Measurements from ENCODE around the gene PDGFD.

Gene PDGFD

DNA sequence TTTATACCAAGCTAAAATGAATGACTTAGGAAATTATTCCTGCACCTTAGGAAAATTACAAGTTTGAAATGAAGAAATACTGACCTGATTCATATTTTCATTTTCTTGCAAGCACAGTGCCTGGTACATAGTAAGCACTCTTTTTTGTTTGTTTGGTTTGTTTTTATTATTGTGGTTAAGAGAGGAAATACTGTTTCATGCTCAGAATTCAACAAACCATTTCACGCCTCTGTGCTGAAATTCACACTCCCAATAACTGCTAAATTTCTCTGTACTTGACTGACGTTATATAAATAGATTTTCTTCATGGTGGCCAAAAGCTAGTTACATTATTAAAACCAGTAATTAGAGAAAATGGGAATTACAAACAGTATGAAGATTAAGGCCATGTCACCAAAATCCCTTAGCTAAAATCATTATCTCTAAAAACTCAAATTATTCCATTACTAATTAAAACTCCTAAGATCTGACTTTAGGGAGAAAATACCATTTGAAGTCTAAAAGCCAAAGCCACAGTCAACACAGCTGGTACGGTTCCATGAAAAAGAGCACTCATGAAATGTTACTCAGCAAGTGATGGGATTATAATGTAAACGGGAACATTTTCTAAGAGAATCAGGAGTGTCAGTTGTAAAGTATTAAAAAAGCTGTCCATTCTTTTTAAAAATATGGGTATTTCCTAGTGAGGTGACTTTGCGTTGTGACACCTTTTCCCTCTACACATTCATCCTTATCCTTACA is 205.3 kb downstream of the PDGFD start:
- DNase-seq (ENCODE audit: low spot score): no peak

GRCh38 chr11:103953797-103954486 is 210.0 kb downstream of the PDGFD start:
- DNase-seq (ENCODE audit: low spot score): no peak

DNA sequence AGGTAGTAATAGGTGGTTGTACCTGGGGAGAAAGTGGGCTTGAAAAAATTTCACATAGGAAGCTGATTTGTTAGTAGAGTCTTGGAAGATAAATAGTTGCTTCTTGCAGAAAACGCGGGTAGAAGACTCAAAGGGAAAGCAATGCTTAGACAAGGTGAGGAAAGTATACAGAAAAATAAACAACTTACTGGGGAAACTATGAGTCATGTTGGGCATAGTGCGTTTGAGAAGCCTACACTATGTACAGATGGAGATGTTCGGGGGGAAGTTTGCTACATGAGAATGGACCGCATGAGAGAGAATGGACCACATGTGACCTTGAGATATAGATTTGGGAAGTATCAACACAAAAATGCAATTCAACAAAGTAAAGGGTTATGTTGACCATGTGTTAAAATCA is 214.2 kb downstream of the PDGFD start:
- DNase-seq (ENCODE audit: low spot score): no peak

DNA sequence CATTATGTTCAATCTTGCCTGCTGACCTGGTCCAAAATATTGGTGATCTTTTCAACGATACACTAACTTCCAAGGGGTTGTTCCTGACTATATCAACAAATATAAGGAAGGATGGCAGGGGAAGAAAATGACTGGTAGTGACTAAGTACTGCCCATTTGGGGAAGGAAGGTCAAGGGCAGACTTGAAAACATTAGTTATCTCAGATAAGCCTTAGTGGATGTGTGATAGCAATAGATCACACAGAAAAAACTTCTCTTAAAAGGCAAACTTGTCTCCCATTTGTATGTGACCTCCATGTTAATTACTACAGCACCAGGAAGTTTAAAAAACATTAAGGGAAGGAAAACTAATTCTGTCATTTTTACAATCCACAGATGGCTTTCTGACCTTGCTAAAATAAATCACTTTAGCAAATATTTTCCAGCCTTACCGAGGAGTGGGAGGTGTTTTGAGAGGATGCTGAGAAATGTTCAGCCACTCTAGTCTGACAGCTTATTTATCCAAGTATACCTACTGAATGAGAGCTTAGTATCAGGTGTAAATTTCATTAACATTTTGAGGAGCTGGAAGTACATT is 215.7 kb downstream of the PDGFD start:
- no peak for DNase-seq (ENCODE audit: low spot score)

DNA sequence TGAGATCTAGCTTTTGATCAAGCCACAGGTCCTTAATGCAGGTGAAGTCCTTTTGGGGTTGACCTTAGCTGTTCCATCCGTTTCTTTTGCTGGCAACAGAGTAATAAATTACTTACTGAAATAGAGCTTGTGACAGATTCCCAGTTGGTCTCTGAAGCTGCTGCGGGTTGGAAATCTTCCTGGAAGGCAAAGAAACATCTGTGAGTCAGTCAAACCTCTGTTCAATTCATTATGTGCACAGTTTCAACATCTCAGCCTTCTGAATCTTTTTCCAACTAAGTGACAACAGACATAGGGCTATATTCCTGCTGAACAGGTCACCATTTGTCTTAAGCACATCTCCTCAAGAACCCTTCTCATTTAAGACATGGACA is 216.4 kb downstream of the PDGFD start:
- no peak for DNase-seq (ENCODE audit: low spot score)

- no peak for DNase-seq (ENCODE audit: low spot score)
These were observed 217.0 kb downstream of the PDGFD start for GRCh38 chr11:103946793-103947545.

- DNase-seq (ENCODE audit: low spot score): no peak
These were observed 219.6 kb downstream of the PDGFD start for GRCh38 chr11:103944251-103944940.

DNA sequence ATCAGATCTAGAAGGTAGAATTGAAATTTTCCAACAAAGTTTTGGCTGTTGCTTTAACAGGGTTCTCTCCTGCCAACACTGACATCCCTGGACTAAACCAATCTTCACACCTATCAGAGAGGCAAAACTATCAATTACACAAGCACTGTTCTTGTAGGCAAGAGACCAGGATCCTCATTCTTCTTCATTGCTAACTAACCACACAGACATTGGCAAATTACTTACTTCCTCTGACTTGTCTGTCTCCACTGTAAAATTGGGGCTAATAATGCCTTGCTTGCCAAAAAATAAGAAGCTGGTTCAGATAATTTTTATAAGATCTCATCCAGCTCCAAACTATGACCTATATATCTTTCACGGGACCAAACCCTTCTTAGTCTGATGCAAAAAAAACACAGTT is 221.3 kb downstream of the PDGFD start:
- DNase-seq (ENCODE audit: low spot score): no peak

GRCh38 chr11:103940551-103940950 is 223.4 kb downstream of the PDGFD start:
- DNase-seq (ENCODE audit: low spot score): no peak

GRCh38 chr11:103939694-103940093 is 224.3 kb downstream of the PDGFD start:
- no peak for DNase-seq (ENCODE audit: low spot score)

DNA sequence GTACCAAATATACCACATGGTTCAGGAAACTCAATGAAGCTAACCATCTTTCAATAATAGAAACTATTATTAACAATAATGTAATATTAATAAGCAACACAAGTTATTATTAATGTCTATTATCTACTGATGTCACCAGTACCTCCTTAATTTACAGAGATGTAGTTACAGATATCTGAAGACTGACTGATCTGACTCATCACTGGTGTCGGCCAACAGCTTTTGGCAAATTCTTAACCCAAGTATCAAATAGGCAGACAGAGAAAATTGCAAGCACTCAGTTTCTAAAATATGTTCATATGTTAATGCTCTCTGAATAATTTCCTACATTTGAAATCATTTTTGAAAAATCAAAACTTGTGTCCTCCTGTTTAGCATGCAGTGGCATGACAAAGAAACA is 227.9 kb downstream of the PDGFD start:
- no peak for DNase-seq (ENCODE audit: low spot score)

DNA sequence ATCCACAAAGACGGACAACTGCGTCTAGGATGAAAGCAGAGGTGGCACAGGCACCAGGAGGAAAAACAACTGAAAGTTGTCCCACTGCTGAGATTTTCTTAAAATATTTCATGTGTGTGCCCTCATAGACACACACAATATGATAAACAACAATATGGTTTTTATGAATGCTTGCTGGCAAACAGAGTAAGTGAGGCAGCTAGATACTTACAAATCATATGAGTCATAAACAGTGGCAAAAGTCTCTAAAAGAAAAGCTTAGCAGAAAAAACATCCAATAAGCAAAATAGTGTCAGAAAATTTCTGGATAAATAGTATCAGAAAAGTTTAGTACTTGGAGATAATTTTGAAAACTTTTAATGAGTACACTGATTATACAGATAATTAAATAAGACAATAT is 228.7 kb downstream of the PDGFD start:
- DNase-seq (ENCODE audit: low spot score): no peak

DNA sequence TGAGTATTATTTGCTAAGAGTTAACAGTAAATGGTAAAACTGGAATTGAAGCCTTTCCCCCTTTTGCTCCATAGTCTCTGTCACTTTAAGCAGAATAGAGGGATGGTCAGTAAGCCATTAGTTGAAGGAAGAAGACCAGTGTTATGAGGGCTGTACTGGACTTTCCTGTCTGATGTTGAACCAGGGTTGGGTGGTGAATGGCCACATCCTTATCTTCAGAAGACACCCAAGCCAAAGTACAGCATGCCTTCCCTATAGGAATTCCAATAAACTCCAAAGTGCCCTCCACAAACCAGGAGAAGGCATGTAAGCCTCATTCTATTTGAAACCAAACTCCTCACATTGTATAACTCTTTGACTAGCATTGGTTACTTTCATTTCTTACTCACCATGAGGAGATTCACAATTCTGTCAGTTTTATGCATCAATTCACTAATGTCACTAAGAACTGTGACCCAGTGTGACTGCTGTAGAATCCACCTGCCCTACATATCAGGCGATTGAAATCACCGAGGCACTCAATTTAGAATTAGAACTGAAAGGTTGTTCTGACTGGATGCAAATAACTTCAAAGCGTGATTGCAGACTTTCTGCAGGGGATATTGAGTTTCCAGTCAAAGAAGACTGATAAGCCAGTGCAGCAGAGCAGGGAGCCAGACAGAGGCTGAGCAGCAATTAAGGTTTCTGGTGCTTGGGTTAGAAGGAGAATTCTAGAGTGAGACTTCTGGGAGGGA is 234.6 kb downstream of the PDGFD start:
- no peak for DNase-seq (ENCODE audit: low spot score)

GRCh38 chr11:103928802-103929161 is 235.2 kb downstream of the PDGFD start:
- no peak for DNase-seq (ENCODE audit: low spot score)

GRCh38 chr11:103928040-103928801 is 235.7 kb downstream of the PDGFD start:
- DNase-seq (ENCODE audit: low spot score): no peak

DNA sequence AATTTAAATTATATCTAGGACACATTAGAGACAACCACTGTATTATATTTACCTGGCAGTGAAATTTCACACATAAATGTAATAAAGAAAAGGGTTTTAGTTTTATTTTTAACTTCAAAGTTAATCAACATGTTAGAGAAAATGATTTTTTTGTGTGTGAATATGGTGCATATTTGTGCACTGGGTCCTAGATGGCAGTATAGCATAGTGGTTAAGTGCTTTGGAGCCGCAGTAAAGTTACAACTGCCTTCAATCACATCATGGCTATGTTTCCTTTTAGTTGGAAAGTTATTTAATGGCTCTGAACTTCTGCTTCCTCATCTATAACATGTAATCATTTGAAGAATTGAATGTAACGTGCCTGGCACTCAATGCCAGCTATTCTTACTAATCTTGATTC is 236.4 kb downstream of the PDGFD start:
- no peak for DNase-seq (ENCODE audit: low spot score)

- no peak for DNase-seq (ENCODE audit: low spot score)
These were observed 237.0 kb downstream of the PDGFD start for GRCh38 chr11:103926990-103927389.

DNA sequence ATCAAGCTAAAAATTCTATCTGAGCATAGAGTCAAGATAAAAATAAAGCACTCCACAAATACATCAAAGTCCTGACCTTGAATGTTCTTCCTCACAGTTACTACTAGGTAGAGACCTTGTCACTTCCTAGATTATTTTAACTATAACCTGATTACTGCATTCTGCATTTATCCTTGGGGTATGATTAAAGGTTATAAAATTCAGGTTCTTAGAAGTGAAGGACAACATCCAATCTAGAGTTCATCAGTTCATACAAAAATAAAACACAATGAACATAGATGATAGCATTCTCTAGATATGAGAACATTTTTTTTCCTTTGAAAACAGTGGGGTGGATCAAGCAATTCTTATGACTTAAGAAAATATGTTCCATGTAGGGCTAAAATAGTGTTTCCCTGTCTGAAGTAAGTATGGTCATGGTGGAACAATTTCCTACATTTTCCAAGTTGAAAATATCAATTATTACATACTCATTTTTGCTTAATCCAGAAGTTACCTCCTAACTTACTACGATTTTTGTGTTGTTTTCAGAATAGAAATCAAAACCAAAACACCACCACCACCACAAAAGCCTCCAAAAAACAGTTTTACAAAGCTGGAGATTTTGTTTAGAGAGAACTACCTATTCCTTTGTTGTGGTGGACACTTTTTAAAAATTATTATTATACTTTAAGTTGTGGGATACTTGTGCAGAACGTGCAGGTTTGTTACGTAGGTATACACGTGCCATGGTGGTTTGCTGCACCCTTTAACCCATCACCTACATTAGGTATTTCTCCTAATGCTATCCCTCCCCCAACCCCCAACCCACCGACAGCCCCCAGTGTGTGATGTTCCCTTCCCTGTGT is 239.6 kb downstream of the PDGFD start:
- no peak for DNase-seq (ENCODE audit: low spot score)

GRCh38 chr11:103923451-103923931 is 240.5 kb downstream of the PDGFD start:
- DNase-seq (ENCODE audit: low spot score): no peak

DNA sequence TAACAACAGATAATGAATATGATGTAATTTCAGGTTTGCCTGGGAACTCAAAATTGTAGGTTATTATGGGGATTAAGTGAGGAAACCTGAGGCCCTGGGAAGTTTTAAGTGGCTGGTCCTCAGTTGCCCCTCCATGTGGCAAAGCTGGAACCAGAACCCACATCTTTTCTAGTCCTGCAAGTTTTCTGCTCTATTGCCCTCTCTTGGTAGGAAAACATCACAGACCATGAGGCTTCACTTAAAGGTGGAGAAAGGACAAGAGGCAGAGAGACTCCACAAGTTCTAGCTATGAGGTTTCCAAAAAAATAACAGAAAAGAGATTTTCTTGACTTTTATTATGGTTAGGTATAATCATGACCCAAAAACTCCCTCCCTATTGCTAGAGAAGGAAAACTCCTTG is 243.0 kb downstream of the PDGFD start:
- no peak for DNase-seq (ENCODE audit: low spot score)
